ENCODE data around the gene ARHGAP6.
"Not testable (repeated sequence)": the region's sequence is repeated elsewhere in the genome, so short reads cannot be mapped to it uniquely, and the experiment has no call there.

ARHGAP6 gene

DNA sequence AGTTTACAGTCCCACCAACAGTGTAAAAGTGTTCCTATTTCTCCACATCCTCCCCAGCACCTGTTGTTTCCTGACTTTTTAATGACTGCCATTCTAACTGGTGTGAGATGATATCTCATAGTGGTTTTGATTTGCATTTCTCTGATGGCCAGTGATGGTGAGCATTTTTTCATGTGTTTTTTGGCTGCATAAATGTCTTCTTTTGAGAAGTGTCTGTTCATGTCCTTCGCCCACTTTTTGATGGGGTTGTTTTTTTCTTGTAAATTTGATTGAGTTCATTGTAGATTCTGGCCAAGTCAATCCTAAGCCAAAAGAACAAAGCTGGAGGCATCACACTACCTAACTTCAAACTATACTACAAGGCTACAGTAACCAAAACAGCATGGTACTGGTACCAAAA is 146.5 kb downstream of the ARHGAP6 start:
- not testable (repeated sequence) for DNase-seq

DNA sequence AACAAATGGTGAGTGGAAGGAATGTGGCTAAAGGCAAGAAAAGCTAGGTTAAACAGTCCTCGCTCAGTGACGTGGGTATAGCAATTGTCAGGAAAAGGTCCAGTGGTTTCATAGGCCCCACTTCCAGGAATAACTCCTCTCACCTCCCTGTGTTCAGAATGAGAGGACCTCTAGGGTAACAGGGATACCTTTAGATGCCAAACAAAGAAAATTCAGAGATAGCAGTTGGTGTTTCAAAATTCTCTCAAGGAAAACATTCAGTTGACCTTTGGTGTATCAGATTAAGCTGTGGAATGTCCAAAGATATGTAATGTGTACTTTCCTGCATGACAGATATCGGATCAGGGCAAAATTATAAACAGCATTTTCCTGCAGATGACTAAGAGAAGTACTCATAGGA is 155.9 kb downstream of the ARHGAP6 start:
- no peak for DNase-seq

DNA sequence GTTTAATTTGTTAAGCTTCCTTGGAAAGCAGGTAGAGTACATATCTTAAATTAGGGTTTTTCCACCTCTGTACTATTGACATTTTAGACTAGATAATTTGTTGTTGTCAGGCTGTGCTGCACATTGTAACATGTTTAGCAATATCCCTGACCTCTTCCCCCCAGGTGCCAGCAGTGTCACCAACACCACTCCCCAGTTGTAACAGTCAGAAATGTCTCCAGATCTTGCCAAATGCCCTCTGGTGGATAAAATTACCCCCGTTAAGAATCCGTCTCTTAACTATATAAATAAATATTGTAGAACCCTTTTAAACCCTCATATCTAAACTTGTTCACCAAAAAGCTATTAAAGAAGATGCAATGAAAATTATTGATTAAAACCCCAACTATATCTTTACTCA is 161.5 kb downstream of the ARHGAP6 start:
- DNase-seq, result no peak

GRCh38 chrX:11499076-11500044 is 166.4 kb downstream of the ARHGAP6 start:
- DNase-seq, result no peak

DNA sequence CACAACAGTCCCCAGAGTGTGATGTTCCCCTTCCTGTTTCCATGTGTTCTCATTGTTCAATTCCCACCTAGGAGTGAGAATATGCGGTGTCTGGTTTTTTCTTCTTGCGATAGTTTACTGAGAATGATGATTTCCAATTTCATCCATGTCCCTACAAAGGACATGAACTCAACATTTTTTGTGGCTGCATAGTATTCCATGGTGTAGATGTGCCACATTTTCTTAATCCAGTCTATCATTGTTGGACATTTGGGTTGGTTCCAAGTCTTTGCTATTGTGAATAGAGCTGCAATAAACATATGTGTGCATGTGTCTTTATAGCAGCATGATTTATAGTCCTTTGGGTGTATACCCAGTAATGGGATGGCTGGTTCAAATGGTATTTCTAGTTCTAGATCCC is 174.3 kb downstream of the ARHGAP6 start:
- DNase-seq, result not testable (repeated sequence)

- no peak for DNase-seq
These were observed 181.4 kb downstream of the ARHGAP6 start for GRCh38 chrX:11484290-11484689.

DNA sequence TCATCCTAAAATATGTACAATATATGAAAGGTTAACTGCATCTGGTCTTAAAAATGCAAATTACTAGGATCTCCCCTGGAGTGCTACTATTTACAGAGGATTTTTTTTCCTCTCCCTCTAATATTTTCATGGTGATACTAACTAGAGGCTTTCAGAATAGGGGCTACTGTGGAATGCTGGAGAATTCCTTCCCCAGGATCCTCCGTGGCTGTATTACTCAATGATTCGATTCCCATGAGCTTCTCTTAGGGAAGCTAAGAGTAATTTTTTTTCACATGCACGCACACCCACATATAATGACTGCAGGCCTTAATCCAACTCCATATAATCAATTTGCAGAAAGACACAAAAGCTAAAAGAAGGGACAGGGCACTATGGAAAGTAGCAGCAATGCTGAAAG is 184.7 kb downstream of the ARHGAP6 start:
- DNase-seq, result no peak

GRCh38 chrX:11480626-11481025 is 185.1 kb downstream of the ARHGAP6 start:
- no peak for DNase-seq

DNA sequence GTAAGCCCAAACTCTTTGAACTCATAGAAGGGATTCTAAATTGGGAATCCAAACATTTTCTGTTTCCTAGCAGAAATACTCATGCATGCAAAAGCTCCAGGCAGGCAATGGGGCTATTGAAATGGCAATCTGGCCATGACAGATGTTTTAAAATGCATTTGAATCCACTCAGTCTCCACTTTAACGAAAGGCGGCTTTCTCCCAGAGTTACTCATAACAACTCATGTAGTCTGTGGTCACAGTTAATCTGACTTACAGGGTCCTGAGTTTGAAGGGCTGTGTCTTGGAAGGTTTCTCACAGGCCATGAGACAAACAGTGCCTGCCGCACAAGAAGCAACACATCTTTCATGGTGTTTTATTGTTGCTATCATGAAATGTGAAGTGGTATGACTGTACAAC is 186.8 kb downstream of the ARHGAP6 start:
- no peak for DNase-seq

GRCh38 chrX:11478026-11478425 is 187.7 kb downstream of the ARHGAP6 start:
- no peak for DNase-seq

GRCh38 chrX:11474576-11474975 is 191.1 kb downstream of the ARHGAP6 start:
- DNase-seq, result no peak

DNA sequence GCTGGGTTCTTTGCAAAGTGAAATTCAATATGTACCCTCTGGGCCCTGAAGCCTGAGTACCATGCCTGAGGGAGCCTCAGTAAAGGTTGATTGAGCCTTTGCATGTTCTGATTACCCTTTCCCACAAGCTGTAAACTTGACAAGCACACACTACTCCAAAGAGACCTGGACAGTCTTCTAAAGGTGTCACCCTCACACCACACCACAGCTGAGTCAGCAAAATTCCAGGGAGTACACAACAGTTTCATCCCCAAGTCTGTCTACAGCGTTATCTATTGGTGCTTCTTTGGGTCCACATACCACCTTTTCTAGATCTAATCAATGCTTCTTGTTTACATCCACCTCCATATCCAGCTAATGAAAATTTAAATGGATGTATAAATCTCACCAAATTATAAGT is 191.7 kb downstream of the ARHGAP6 start:
- DNase-seq, result no peak

DNA sequence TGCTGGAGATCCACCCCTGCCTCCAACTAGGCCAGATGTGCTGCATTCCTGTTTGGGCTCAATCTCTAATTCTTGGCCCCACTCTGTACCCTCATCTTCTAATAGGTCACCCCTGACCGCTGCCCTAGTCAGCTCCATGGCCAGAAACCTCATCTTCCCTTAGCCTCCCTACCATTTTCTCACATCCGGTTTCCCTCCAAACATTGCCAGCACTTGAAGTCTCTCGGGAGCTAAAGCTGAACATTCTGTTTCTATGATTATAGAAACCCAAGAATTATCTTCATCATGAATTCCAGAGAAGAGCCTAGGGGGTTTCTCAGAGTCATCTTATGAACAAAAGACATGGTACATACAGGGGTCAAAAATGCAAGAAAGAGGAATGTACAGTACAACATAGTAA is 192.8 kb downstream of the ARHGAP6 start:
- DNase-seq, result no peak

DNA sequence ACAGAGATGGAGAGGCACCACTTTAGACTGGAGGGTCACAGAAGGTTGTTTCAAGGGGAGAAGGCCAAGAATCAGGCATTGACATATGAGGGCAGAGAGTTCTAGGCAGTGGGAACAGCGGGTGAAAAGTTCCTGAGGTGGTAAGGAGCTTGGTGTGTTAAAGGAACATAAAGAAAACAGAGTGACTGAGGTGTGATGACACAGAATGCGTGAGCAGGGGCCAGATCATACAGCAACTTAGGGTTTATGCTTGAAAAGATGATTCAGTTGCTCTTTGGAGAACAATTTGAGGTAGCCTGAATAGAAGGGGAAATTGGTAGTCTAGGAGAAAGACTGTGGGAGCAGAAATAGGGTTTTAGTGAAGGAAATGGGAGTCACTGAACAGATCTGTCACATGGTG is 193.3 kb downstream of the ARHGAP6 start:
- DNase-seq, result no peak

DNA sequence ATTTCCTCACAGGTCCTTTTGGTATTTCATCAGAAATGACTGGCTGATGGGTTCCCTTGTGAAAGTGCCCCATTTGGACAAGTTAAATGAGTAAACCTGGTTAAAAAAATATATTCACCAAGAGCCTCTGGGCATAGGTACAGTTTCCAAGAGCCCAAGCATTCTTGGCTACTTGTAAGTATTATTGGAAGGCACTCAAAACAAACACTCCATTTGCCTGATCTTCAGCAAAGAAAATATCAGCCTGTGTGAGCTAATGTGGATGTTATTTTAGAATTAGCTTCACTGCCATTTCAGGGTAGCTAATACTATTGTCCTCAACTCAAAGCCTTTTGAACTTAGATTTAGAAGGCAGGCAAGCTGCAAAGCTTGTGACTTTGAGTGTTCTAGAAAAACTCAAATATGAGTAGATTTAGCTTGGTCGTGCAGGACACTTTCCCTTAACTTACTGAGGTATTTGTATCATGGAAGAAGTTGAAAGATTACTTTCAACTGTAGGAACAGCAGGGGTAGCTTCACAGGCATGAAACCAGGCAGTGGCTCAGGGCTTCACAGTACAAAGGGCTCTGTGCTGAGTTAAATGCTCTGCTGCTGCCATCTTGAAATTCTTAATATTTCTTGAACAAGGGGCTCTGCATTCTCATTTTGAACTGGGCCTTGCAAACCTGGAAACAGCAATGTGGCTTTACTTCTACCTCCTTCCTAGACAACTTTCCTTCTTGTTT is 195.3 kb downstream of the ARHGAP6 start:
- no peak for DNase-seq

DNA sequence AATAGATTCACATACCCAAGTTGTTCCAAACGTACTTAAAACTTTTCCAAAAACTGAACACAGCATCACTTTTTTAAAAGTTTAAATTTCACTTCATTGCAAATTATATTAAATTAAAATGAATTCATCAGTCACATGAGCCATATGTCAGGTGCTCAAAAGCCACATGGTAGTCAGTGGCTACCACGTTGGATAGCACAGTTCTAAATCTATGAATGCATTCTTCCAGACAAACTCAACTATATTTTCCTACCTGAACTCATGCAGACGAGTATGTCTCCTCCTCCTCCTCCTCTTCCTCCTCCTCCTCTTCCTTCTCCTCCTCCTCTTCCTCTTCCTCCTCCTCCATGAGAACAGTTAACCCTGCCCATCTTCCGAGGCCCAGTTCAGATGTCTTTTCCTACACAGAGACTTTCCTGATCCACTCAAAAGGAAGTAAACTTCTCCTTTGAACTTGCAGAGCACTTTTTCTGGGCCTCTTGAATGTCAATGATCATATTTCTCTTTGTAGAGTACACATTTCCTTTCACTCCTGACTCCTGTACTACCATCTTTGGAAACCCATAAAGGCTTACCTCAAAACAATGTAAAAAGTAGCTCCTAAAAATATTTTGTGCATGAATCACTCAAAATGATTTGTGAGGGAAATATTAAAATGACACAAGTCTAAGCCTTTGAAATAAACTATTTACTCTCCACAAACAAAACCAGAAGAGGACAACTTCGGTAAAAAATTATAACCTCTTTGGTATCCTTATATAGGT is 199.9 kb downstream of the ARHGAP6 start:
- DNase-seq, result no peak

DNA sequence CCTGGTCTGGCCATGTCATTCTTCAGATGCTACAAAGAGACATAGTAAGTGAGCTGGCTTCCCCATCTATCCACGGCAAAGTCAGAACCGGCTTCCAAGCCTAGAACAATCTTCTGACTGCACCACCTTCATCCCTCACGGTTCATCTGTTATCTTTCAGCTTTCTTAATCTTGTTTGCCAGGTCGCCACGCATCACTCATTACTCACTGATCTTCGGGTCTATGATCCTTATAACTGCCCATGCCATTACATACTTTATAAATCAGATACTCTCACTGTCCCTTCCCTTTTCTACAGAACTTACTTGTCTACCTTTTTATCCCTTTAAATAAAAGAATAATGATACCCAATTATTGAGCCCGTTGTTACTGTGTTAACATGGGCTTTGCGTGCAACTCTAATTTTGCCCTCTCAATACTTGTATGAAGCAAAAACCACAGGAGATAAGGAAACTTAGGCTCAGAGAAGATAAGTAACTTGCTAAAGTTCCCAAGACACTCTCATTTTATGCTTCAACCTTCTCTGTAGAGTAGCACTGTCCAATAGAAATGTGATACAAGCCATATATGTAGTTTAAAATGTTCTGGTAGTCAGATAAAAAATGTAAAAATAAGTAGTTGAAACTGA is 200.8 kb downstream of the ARHGAP6 start:
- no peak for DNase-seq

- no peak for DNase-seq
These were observed 201.3 kb downstream of the ARHGAP6 start for GRCh38 chrX:11464380-11464779.

- DNase-seq, result no peak
These were observed 203.1 kb downstream of the ARHGAP6 start for GRCh38 chrX:11462648-11463047.

GRCh38 chrX:11462136-11462535 is 203.6 kb downstream of the ARHGAP6 start:
- DNase-seq, result no peak

GRCh38 chrX:11461201-11462001 is 204.3 kb downstream of the ARHGAP6 start:
- DNase-seq, result no peak

DNA sequence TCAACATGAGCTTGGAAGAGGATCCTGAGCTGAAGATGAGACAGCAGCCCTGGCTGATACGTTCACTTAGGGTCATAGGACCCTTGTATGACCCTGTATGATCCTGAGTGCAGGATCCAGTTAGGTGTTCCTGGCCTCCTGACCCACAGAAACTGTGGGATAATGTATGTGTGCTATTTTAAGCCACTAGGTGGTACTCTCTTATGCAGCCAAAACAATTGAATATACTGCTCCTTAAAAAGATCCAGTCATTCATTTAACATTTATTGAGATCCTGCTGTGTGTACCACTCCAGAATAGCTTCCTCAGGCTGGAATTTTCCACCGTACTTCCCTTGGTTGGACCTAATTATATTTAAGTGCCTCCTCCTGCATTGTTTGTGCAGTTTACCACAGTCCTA is 205.4 kb downstream of the ARHGAP6 start:
- DNase-seq, result no peak
